ENCODE measurements around the gene ZNF414.
A peak's percentile ranks its signal among the peaks of the same experiment; 100 is the strongest.
"Not testable (repeated sequence)": the region's sequence is repeated elsewhere in the genome, so short reads cannot be mapped to it uniquely, and the experiment has no call there.

The ZNF414 gene

DNA sequence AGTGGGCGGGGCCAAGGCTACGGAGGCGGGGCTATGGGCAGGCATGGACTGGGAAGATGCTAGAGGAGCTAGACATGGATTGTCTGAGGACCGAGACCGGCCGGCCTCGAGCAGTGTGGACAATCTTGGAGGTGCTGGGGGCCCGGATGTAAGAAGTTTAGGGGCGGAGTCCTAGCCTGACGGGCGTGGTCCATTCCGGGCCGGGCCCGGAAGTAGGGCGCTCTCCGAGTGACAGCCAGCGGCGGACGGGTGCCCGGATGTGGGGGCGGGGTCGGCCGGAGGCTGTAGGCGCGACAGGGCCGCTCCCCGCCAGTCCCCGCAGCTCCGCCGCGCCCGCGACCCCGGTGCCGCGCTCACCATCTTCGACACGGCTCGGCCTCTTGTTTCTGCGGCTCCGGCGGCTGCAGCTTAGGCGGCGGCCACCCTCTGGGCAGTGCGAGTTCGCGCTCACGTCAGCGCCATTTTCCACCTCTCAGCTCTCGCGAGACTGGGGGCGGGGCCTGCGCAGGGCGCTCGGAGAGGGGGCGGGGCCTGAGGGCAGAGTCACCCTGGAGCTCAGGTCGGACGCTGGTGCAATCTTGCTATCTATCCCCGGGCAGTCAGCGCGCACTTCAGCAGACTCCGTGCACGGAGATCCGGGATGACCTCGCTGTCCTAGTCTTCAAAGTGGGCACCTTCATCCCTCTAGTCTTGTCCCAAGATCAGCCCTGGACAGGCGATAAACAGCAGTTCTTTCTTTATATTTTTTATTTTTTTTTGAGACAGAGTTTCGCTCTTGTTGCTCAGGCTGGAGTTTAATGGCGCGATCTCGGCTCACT is at the start of gene ZNF414:
Gene ZNF414 (minus strand): TSS at position 481 of the 818 bp plus-strand sequence. CDS start 121 bp downstream, at position 360.
- ChIA-PET POLR2A (ENCODE audit: low non-redundant PET) (interaction anchor here (0.8 to 1.6 kb wide), 5 partner anchors 9 to 123 kb away, joined by 3 to 7 read pairs (median 4); partner anchors contain the start of gene RAB11B), CTCF (no interaction called here)
- TF ChIP-seq, protein P1, sequence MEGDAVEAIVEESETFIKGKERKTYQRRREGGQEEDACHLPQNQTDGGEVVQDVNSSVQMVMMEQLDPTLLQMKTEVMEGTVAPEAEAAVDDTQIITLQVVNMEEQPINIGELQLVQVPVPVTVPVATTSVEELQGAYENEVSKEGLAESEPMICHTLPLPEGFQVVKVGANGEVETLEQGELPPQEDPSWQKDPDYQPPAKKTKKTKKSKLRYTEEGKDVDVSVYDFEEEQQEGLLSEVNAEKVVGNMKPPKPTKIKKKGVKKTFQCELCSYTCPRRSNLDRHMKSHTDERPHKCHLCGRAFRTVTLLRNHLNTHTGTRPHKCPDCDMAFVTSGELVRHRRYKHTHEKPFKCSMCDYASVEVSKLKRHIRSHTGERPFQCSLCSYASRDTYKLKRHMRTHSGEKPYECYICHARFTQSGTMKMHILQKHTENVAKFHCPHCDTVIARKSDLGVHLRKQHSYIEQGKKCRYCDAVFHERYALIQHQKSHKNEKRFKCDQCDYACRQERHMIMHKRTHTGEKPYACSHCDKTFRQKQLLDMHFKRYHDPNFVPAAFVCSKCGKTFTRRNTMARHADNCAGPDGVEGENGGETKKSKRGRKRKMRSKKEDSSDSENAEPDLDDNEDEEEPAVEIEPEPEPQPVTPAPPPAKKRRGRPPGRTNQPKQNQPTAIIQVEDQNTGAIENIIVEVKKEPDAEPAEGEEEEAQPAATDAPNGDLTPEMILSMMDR (conservative IDR thresholded peaks at IDR 0.05; ENCODE audit: low read depth) = no peak
- peak; percentile 95 for DNase-seq (ENCODE audit: low spot score)
- H3K27ac ChIP-seq = peak within 1 kb of the TSS; percentile 97

DNA sequence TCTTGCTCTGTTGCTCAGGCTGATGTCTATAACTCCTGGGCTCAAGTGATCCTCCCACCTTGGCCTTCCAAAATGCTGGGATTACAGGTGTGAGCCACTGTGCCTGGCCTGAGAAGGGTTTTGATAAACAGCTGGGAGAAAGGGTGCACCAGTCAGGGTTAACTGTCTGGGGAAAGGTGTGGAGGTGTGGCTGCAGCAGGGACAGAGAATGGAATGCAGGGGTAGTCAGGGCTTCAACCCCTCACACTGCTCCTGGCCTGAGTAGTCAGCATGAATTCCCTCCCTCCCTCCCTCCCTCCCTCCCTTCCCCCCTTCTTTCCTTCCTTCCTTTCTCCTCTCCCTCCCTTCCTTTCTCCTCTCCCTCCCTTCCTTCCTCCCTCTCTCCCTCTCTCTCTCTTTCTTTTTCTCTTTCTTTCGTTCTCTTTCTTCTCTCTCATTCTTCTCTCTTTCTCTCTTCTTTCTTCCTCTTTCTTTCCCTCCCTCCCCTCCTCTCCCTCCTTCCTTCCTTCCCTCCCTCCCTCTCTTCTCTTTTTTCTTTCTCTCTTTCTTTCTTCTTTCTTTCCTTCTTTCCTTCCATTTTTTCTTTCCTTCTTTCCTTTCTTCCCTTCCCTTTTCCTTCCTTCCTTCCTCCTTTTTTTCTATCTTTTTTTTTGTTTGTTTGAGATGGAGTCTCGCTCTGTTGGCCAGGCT is 47.3 kb upstream of the ZNF414 start:
- DNase-seq (ENCODE audit: low spot score) = no peak
- CTCF ChIA-PET = interaction anchor here (0.6 to 1.1 kb wide), 2 partner anchors 18 to 20 kb away, joined by 4 to 6 read pairs; no protein-coding TSS in a partner anchor
- POLR2A ChIA-PET (ENCODE audit: low non-redundant PET) = no interaction called here
- H3K27ac ChIP-seq = no peak overlapping the region
- TF ChIP-seq, protein P1 (conservative IDR thresholded peaks at IDR 0.05; ENCODE audit: low read depth) = no peak

GRCh38 chr19:8558325-8558724 is 44.4 kb upstream of the ZNF414 start:
- DNase-seq (ENCODE audit: low spot score) = no peak
- POLR2A ChIA-PET (ENCODE audit: low non-redundant PET) = no interaction called here
- H3K27ac ChIP-seq = no peak overlapping the region
- TF ChIP-seq, protein P1 (conservative IDR thresholded peaks at IDR 0.05; ENCODE audit: low read depth) = no peak
- CTCF ChIA-PET = no interaction called here

DNA sequence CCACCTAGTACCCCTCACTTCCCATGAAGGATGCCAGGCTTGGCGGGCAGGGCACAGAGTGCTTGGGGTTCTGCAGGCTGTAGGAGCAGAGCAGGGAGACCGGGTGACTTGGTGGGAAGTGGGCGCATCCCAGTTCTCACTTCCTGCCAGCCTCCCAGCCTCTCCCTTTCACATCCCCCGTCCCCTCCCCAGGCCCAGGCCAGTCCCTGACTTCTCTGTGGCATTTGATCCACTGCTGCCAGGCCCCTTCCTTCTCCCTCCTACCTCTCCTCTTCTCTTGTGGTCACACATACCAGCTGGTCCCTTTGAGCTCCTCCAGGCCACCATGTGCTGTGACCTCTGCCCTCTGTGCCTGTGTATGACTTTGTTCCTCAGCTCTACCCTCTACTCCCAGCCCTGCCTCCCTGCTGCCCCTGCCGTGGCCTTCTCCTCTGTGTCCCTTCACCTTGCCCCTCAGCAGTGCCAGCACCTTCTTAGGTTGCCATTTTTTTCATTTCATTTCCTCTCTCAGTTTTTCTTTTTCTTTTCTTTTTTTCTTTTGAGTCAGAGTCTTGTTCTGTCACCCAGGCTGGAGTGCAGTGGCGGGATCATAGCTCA is 43.8 kb upstream of the ZNF414 start:
- ChIA-PET POLR2A (ENCODE audit: low non-redundant PET) (no interaction called here), CTCF (no interaction called here)
- TF ChIP-seq, protein P1 (conservative IDR thresholded peaks at IDR 0.05; ENCODE audit: low read depth) = no peak
- H3K27ac ChIP-seq = no peak overlapping the region
- DNase-seq (ENCODE audit: low spot score) = no peak

DNA sequence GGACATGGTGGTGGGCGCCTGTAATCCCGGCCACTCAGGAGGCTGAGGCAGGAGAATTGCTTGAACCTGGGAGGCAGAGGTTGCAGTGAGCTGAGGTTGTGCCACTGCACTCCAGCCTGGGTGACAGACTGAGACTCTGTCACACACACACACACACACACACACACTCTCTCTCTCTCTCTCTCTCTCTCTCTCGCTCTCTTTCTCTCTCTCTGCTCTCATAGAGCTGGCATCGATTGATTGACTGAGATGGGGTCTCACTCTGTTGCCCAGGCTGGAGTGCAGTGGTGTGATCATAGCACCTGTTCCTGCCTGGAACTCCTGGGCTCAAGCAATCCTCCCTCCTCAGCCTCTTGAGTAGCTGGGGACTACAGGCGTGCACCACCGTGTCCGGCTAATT is 39.8 kb upstream of the ZNF414 start:
- POLR2A ChIA-PET (ENCODE audit: low non-redundant PET); H3K27ac ChIP-seq; DNase-seq (ENCODE audit: low spot score); CTCF ChIA-PET: not testable (repeated sequence)

DNA sequence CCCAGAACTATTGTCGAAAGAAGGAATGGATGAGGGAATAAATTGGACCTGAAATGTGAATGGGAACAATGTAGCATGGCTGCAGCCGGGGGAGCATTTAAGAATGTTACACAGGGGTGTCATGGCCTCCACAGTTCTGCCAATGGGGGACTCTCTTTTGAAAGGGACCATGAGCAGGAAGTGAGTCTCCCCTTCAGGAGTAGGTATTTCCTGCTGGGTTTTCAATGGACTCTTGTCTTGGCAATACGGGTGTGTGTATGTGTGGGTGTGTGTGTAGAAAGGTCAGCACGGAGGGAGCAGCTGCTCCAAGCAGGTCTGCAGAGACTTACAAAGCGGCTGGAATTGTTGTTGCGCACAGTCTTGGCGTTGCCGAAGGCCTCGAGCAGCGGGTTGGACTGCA is 38.8 kb upstream of the ZNF414 start:
- ChIA-PET POLR2A (ENCODE audit: low non-redundant PET) (no interaction called here), CTCF (no interaction called here)
- H3K27ac ChIP-seq = no peak overlapping the region
- peak; percentile 41 for DNase-seq (ENCODE audit: low spot score)
- TF ChIP-seq, protein P1 (conservative IDR thresholded peaks at IDR 0.05; ENCODE audit: low read depth) = no peak

Measured in RWPE1 (cell line).